ENCODE measurements around the gene MYRIP. TPM values are rescaled to one million over a fixed set of nuclear protein-coding genes. Genes with fewer than 3 reads are reported as not detected.
A peak's percentile ranks its signal among the peaks of the same experiment; 100 is the strongest.

Gene MYRIP
- total and polyA plus RNA-seq, 3 donors from 2014 or later = 2.4 to 5.8 (median 4.8) TPM

DNA sequence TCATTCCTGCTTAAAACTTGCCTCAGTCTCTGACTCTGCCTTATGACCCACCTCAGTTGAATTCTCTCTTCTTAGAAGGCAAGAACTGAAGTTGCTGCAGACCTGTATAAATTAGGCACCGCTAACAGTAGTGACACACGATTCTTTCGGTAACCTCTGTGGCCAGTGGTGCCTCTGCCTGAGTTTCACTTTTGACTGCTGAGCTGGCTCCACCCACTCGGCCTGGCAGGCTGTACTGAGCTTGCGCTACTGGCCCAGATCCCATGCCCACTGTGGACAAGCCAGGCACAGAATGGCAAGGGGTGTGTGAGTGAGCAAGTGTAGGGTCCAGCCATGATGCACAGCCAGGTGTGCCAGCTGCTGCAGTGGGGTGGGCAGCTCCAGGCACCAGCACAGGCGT is 481.0 kb downstream of the MYRIP start:
- no peak for DNase-seq
- 88 to 96% methylated on average over 5 to 6 of the region's 6 CpGs for WGBS, 2 donors
- intact Hi-C loops (cut with DNase I; ENCODE audit: low total_unique reads) = no loop called here
- Histone ChIP-seq H3K4me1 (no peaks in the 10 kb centered on the region), H3K27me3 (no peaks in the 10 kb centered on the region), H3K27ac (no peak overlapping the region), H3K4me3 (no peak overlapping the region), H3K9me3 (no peaks in the 10 kb centered on the region), H3K36me3 (ENCODE audit: low read depth, missing control alignments) (no peaks in the 10 kb centered on the region)
- TF ChIP-seq, protein P1, sequence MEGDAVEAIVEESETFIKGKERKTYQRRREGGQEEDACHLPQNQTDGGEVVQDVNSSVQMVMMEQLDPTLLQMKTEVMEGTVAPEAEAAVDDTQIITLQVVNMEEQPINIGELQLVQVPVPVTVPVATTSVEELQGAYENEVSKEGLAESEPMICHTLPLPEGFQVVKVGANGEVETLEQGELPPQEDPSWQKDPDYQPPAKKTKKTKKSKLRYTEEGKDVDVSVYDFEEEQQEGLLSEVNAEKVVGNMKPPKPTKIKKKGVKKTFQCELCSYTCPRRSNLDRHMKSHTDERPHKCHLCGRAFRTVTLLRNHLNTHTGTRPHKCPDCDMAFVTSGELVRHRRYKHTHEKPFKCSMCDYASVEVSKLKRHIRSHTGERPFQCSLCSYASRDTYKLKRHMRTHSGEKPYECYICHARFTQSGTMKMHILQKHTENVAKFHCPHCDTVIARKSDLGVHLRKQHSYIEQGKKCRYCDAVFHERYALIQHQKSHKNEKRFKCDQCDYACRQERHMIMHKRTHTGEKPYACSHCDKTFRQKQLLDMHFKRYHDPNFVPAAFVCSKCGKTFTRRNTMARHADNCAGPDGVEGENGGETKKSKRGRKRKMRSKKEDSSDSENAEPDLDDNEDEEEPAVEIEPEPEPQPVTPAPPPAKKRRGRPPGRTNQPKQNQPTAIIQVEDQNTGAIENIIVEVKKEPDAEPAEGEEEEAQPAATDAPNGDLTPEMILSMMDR (IDR thresholded peaks at IDR 0.05) = no peak
- TF ChIP-seq POLR2A (IDR thresholded peaks at IDR 0.05) = no peak

DNA sequence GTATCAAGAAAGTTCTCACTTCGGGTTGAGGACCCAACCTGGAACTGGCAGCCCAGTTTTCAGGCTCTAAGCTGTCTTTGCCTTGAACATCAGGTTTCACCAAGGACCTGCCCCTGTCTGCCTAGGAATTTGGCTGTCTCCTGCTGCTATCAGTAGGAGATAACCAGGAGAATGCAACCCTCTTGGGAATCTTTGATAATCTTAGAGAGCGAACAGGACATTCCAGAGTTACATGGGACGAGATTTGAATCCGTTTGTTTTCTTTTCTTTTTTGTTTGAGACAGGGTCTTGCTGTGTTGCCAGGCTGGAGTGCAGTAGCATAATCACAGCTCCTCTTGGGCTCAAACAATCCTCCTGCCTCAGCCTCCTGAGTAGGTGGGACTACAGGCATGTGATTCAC is 482.1 kb downstream of the MYRIP start:
- Histone ChIP-seq H3K27ac (peak overlapping the region; percentile 8 to 47), H3K4me1 (no peaks in the 10 kb centered on the region), H3K27me3 (no peaks in the 10 kb centered on the region), H3K9me3 (no peaks in the 10 kb centered on the region), H3K4me3 (no peak overlapping the region), H3K36me3 (ENCODE audit: low read depth, missing control alignments) (no peaks in the 10 kb centered on the region)
- no peak for DNase-seq
- TF ChIP-seq POLR2A (IDR thresholded peaks at IDR 0.05) = no peak
- TF ChIP-seq, protein P1 (IDR thresholded peaks at IDR 0.05) = no peak
- WGBS, 2 donors = 47 to 65% methylated on average over 4 of the region's 4 CpGs
- intact Hi-C loops (cut with DNase I; ENCODE audit: low total_unique reads) = no loop called here

DNA sequence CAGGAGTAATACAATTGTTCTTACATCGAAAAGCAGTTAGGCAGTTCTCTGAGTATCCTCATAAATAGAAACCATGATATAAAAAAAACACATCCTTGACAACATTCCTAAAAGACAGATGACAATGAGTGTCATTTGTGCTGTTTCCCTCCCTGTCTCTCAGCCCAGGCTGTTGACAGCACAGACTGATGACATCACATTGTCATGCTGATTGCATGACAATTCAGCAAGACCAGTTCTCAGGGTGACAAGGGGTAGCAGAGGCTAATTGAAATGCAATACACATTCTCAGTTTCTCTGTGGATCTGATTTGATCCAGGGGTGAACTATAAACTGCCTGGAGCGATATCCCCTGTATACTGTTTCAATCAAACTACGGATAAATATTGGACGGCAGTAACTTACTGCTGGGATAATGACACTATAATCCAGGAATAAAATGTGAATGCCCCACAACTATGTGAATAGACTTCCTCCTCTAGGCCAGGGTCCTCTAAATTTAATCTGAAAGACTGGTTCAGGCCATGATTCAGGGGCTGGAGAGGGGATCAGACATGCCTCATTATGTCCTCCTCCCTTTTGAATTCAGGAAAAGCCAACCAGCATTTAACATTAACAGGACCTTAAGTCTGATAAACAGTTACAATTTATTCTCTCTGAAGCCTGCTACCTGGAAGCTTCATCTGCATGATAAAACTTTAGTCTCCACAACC is 483.4 kb downstream of the MYRIP start:
- Histone ChIP-seq H3K4me1 (no peaks in the 10 kb centered on the region), H3K27me3 (no peaks in the 10 kb centered on the region), H3K27ac (no peak overlapping the region), H3K9me3 (no peaks in the 10 kb centered on the region), H3K4me3 (no peak overlapping the region), H3K36me3 (ENCODE audit: low read depth, missing control alignments) (no peaks in the 10 kb centered on the region)
- 87 to 93% methylated on average over 4 of the region's 4 CpGs for WGBS, 2 donors
- TF ChIP-seq, protein P1 (IDR thresholded peaks at IDR 0.05) = no peak
- TF ChIP-seq POLR2A (IDR thresholded peaks at IDR 0.05) = no peak
- no peak for DNase-seq
- intact Hi-C loops (cut with DNase I; ENCODE audit: low total_unique reads) = no loop called here

DNA sequence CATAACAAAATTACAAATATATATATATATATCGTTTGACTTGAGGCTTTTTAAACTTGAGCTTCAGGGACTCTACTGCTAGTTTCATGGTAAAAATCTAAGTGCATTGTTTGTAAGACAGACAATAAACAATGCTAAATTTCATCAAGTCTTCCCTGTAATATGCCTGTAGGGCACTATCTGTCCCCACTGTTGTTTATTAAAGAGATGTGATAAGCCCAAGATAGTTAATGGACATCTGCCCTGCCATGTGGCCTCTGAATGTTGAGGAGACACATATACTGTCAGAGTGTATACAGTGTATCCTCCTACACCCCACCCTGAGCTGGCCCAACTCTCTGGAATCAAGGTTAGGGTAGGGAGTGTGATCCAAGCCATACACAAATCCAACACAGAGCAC is 485.0 kb downstream of the MYRIP start:
- no peak for TF ChIP-seq POLR2A (IDR thresholded peaks at IDR 0.05)
- 86 to 92% methylated on average over 1 of the region's 1 CpG for WGBS, 2 donors
- Histone ChIP-seq H3K36me3 (ENCODE audit: low read depth, missing control alignments) (no peaks in the 10 kb centered on the region), H3K27ac (no peak overlapping the region), H3K9me3 (no peaks in the 10 kb centered on the region), H3K27me3 (no peaks in the 10 kb centered on the region), H3K4me3 (no peak overlapping the region), H3K4me1 (peaks cover 4% of the 10 kb centered on the region)
- intact Hi-C loops (cut with DNase I; ENCODE audit: low total_unique reads) = no loop called here
- DNase-seq = no peak

DNA sequence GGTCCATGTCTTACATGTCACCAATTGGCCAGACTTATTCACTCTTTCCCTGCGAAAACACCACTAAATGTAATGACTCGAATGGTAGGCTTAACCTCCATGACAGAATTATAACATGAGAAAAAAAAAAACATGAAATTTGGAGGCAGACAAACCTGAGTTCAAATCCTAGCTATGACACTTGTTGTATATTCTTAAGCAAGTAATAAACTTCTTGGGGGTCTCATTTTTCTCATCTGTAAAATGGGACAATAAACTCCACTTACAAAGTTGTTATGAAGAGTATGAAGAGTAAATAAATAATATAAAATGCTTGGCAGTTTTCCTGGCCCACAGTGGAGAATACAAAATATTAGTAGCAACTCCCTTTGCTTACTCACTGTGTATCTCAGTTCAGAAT is 488.7 kb downstream of the MYRIP start:
- no peak for DNase-seq
- Histone ChIP-seq H3K4me1 (peaks cover 23% of the 10 kb centered on the region), H3K27ac (no peak overlapping the region), H3K9me3 (no peaks in the 10 kb centered on the region), H3K36me3 (ENCODE audit: low read depth, missing control alignments) (no peaks in the 10 kb centered on the region), H3K4me3 (no peak overlapping the region), H3K27me3 (no peaks in the 10 kb centered on the region)
- intact Hi-C loops (cut with DNase I; ENCODE audit: low total_unique reads) = no loop called here
- TF ChIP-seq POLR2A (IDR thresholded peaks at IDR 0.05) = no peak
- TF ChIP-seq, protein P1 (IDR thresholded peaks at IDR 0.05) = no peak
- 95 to 96% methylated on average over 2 of the region's 2 CpGs for WGBS, 2 donors

All from testis (tissue), 3 donors.